Islet precursor cell (in vitro differentiated cells): ENCODE measurements around the gene LILRB1.
"Not testable (repeated sequence)": the region's sequence is repeated elsewhere in the genome, so short reads cannot be mapped to it uniquely, and the experiment has no call there.

Experiments used
- DNase-seq: peaks from one replicate; pipeline ENCODE4 v3.0.0-alpha.2; 2018

The LILRB1 gene

GRCh38 chr19:54667217-54667616, 36.9 kb downstream of the LILRB1 start:
- DNase-seq, result no peak

GRCh38 chr19:54668353-54668752, 38.1 kb downstream of the LILRB1 start:
- no peak for DNase-seq

DNA sequence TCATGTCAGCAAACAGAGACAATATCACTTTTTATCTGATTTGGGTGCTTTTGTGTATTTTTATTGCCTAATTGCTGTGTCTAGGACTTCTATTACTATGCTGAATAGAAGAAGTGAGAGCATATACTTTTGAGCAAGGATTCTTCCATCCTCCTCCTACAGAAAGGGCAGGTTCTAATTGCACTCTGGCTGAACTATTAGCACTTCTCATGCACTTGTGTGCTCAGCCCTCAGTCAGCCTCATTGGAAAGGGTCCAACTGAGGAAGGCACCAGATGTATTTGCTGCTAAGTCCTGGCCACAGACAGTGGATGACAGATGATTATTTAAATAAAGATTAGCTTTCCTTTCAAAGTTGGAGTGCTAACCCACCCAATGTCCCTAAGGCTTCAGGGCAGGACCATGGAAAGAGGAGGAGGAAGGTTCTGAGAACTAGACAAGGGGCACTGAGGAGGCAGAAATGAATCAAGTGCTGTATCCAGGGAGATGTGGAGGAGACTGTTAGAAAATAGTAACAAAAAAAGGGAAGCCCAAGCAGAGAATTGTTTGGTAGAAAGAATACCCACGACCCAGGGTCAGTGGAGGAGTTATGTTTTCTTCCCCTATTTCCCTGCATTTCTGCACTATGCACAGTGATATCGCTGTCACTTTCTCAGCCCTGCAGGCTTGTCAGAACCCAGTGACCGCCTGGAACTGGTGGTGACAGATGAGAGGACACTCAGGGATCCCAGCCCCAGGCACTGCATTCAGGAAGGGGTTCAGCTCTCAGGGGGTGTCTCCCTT, 40.5 kb downstream of the LILRB1 start:
- no peak for DNase-seq

DNA sequence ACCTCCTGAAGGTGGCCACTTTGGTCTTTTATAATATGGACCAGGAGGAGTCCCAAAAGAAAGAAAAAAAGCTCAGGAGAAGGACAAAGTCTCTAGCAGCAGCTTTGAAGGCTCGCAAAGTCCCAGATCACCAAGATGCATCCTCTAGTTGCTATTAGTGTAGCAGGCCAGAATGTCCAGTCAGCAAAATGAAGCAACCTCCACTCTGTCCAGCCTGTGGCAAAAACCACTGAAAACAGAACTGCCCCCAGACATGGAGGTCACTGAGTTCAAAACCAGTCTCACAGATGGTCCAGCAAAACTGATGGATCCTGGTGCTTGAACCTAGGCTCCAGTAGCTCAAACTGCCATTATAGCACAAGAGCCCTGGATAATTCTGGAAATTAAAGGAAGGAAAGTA, 42.9 kb downstream of the LILRB1 start:
- DNase-seq, result no peak

- DNase-seq, result no peak
These were observed 43.8 kb downstream of the LILRB1 start for GRCh38 chr19:54674021-54674617.

GRCh38 chr19:54676210-54676834, 46.0 kb downstream of the LILRB1 start:
- DNase-seq, result not testable (repeated sequence)

- DNase-seq, result no peak
These were observed 46.9 kb downstream of the LILRB1 start for GRCh38 chr19:54677217-54677616.

- DNase-seq, result not testable (repeated sequence)
These were observed 51.3 kb downstream of the LILRB1 start for GRCh38 chr19:54681596-54681995.

- DNase-seq, result no peak
These were observed 52.1 kb downstream of the LILRB1 start for GRCh38 chr19:54682306-54682856.

DNA sequence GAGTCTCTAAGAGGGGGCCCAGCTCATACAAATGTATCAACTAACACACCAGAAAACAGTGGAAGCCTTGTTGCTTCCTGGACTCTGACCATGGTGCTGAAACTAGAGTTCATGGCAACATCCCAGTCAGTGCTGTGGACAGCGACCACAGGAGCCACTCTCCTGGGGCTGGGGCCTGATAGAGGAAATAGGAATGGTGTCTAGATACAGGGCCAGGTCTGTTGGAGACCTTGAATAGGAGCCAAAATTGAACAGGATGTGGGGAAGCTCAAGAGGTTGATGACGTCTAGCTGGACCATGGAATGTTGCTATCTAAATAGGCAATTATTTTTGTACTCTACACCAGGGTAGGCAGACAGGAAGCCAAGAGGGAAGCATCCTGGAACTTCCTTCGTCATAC, 54.2 kb downstream of the LILRB1 start:
- no peak for DNase-seq
